DMS53 treated with DMSO at 0.1 percent for 48 hours (cell line): Measurements from ENCODE around the gene SCP2.

Experiments
- DNase-seq: peaks from one replicate; lab custom pipeline; 2025; ENCODE audit not compliant: unreplicated experiment; lab: John Stamatoyannopoulos, UW

SCP2 gene, protein sequence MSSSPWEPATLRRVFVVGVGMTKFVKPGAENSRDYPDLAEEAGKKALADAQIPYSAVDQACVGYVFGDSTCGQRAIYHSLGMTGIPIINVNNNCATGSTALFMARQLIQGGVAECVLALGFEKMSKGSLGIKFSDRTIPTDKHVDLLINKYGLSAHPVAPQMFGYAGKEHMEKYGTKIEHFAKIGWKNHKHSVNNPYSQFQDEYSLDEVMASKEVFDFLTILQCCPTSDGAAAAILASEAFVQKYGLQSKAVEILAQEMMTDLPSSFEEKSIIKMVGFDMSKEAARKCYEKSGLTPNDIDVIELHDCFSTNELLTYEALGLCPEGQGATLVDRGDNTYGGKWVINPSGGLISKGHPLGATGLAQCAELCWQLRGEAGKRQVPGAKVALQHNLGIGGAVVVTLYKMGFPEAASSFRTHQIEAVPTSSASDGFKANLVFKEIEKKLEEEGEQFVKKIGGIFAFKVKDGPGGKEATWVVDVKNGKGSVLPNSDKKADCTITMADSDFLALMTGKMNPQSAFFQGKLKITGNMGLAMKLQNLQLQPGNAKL

DNA sequence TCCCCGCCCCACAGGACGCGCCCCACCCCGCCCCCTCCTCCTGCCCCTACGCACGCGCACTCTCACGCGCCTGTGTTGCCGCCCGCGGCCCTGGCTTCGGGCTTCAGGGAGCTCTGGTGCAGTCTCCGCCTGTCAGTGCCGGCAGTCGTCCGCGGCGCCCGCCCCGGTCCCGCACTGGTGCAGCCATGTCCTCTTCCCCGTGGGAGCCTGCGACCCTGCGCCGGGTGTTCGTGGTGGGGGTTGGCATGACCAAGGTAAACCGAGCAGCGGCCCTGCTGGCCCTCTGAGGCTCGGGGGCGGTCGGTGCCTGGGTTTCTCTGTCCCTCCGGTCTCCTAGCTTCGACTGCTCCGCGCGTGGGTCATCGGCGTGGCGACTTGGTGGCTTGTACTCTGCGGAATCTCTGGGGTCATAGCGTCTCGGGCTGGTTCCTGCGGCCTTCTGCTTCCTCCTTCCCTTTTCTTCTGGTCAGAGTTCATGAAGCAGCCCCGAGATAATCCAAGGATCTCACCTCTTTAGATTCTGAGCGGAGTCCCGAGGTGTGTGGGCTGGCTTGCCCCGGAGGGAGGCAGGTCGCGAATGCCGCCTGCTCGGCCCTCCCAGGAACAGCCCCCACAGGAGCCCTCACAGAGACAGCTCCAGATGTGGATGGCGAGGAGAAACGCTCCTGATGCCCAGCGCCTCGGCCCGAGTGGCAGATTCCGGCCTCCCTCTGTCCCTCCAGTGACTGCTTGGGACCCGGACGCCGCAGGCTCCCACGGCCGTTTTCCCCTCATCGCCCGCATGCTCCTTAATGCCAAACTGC lies at the start of gene SCP2:
Gene SCP2 (plus strand): TSS at position 65 of the 803 bp plus-strand sequence. CDS start 121 bp downstream, at position 186.
- DNase-seq: peak; percentile 79

GRCh38 chr1:52877554-52877953 lies 49.5 kb upstream of the SCP2 start:
- no peak for DNase-seq

DNA sequence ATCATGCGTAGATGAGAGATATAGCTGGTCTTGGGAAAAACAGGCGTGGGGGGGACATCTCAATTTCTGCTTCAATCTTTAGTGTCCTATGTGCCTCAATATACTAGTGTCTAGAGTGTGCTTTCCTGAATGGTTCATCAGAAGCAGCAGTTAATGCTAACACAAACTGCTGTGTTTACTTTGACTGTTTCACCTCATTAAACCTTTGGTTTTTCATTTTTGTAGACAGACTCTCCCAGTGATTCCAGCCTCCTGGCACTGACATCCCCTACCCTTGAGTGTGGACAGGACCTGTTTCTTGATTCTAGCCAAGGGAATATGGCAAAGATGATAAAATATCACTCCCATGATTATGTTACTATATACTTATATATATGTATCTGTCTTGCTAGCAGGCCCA lies 46.9 kb upstream of the SCP2 start:
- DNase-seq: peak; percentile 51

GRCh38 chr1:52887483-52887882 lies 39.6 kb upstream of the SCP2 start:
- DNase-seq: no peak

- DNase-seq: no peak
These were observed 34.5 kb upstream of the SCP2 start for GRCh38 chr1:52892424-52893215.

- no peak for DNase-seq
These were observed 27.6 kb upstream of the SCP2 start for GRCh38 chr1:52899445-52899894.

GRCh38 chr1:52900402-52900801 lies 26.7 kb upstream of the SCP2 start:
- no peak for DNase-seq

DNA sequence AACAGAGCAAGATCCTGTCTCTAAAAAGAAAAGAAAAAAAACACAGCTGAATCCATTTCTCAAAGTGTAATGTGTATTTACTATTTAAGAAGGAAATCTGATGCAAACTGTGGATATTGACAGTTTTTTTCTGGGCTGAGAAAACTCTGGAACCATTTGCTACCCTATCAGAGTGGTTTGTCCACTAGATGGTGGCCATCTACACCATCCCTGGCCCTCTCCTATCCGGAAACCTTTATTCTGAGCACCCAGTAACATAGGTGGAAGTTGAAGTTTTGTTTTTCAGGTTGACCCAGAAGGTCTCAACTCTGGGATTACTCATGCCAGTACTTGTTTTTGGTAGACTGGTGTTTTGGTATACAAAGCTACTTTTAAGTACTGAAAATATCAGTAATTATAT lies 25.7 kb upstream of the SCP2 start:
- no peak for DNase-seq

- no peak for DNase-seq
These were observed 22.7 kb upstream of the SCP2 start for GRCh38 chr1:52904208-52904926.

DNA sequence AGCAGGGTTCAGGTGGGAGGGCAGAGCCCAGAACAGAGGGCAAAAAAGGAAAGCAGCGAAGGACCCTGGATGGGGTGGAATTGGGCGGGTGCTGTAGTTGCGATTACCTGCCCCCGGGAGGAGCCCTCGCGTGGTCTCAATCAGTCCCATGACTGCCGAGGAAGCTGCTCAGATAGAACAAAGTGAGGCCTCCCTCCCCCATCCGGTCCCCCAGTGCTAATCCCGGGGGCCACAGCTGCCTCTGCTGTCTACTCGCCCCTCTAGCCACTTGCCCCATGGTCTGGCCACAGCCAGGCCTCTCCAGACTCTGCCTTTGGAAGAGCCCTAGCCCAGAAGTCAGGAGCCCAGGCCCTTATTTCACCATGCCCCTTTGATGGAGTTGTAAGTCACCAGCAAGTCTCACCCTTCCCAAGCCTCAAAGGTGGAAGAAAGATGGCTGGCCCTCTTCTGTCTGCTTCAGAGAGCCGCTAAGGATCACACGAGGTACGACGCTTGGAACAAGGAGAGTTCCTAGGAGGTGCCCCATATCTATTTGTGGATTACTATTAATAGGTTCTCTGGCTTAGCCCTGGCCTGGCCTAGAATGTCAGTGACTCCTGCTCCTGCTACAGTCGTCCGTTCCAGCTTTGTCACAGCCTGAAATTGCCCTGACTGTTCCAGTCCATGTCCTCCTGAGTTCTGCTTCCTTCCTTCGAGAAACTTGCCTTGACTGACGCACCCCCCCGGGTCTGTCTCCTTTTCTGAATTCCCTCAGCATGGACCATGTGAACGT lies 22.0 kb upstream of the SCP2 start:
- DNase-seq: no peak

- DNase-seq: no peak
These were observed 20.9 kb upstream of the SCP2 start for GRCh38 chr1:52906135-52906603.

DNA sequence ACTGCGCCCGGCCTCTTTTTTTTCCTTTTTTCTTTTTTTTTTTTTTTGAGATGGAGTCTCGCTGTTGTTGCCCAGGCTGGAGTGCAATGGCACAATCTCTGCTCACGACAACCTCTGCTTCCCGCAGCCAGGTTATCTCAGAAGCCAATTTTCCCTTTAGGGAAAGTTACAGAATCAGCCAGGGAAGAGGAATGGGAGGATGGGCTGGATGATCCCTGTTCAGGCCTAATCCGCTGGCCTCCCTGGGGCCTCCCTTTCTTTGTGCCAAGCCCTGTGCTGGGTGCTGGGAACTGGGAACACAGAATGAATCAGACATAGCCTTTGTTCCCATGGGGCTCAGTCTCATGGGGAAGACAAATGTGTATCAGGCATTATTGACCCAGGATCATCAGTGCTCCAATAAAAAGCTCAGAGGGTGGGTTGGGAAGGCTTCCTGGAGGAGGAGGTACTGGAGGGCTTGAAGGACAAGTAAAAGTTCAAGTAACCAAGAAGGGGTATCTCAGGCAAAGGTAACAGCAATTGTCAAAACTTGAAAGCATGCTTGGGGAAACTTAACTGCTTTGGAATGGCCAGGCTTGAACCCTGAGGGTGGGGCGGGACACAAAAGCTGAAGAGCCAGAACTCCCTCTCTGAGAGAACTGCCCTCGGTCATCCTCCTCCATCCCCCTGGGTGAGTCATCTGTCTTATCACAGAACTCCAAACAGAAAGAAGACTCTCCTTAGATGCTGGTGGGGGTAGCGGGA lies 19.8 kb upstream of the SCP2 start:
- DNase-seq: no peak

GRCh38 chr1:52907812-52908153 lies 19.3 kb upstream of the SCP2 start:
- no peak for DNase-seq

- no peak for DNase-seq
These were observed 15.5 kb upstream of the SCP2 start for GRCh38 chr1:52911541-52911940.

DNA sequence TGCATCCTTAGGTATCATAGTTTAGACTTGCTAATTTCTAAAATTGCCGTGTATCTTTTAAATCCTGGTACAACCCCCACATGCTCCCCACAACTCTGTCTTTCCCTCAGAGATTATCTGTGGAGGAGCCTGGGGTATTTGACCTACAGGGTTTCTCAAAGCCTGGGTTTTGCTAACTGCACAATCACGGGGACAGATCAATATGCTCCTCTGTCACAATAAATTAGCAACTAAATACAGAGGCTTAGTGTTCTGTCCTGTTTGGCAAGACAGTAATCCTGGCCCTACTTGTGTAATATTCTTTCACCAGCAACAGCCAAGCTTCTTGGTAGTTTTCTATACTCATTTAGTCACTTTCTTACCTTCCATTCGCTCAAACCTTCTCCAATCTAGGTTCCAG lies 14.1 kb upstream of the SCP2 start:
- DNase-seq: no peak

DNA sequence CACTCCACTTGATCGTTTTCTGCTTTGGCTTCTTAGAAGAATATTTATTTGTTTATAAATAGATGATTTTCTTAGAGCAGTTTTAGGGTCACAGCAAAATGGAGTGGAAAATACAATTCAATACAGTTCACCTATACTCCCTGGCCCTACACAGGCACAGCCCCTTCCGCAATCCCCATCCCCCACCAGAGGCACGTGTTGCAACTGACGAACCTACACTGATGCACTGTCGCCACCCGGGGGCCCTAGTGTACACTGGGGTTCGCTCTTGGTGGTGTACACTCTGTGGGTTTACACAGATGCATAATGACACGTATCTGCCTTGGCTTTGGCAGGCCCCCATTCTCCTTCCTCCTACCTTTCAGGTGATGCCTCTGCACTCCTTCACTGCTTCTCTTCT lies 13.5 kb upstream of the SCP2 start:
- no peak for DNase-seq

DNA sequence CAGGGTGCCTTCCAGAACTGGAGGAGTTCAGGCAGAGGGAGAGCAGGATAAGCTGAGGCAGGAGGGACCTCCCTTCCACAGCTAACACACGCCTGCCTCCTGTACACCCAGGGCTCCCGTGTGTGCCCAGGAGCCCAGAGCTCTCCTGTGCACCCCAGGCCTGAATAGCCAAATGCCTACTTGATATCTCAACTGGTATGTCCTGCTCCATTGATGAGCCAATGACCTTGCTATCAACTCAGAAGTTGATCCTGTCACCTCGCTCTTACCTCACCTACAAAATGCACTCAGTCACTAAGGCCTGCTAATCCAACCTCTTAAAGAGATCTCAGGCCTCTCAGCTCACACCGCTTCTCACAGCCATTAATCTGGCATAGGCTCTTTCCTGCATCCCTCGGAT lies 12.6 kb upstream of the SCP2 start:
- DNase-seq: no peak

GRCh38 chr1:52915211-52915854 lies 11.7 kb upstream of the SCP2 start:
- DNase-seq: no peak

DNA sequence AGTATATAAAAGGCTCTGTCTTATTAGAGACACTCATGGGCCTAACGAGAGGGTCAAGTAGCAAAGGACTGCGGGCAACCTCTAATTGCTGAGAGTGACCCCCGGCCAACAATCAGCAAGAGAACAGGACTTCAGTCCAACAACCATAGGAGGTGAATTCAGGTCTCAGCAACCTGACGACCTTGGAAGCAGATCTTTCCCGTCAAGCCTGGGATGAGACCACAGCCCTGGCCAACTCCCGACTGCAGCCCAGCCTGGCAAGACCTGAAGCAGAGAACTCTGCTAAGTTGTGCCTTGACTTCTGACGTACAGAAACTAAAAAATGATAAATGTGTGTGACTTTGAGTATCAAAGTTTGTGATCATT lies 11.2 kb upstream of the SCP2 start:
- DNase-seq: no peak
